EH (cell line): ENCODE measurements around the gene CHRNA4.

Experiments used
- DNase-seq: peaks from one replicate; pipeline ENCODE4 v3.0.0-alpha.2; 2015; ENCODE audit warnings: low read depth

The CHRNA4 gene

DNA sequence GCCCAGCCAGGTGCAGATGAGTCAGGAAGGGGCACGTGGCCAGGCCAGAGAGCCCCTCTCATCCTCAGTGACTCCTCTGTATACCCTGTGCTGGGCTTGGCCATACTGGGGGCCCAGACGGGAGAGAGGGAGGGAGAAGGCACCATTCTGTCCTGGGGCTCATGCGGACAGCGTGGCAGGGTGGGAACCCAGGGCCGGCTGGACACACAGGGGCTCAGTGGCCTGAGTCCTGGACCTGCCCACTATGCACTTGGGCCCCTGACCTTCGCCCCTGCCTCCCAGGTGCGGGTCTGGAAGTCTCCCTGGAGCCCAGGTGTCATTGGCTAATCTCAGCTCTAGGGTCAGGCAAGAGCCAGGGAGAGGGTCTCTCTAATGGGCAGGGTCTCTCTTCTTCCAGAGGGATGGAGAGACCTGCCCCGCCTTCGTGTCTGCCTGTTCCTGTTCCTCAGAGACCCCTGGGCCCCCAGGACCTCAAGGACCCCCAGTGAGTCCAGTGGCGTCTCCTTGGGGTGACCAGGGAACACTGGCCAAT, 40.5 kb downstream of the CHRNA4 start:
- DNase-seq, result no peak

GRCh38 chr20:63320041-63320511, 41.1 kb downstream of the CHRNA4 start:
- DNase-seq, result no peak

DNA sequence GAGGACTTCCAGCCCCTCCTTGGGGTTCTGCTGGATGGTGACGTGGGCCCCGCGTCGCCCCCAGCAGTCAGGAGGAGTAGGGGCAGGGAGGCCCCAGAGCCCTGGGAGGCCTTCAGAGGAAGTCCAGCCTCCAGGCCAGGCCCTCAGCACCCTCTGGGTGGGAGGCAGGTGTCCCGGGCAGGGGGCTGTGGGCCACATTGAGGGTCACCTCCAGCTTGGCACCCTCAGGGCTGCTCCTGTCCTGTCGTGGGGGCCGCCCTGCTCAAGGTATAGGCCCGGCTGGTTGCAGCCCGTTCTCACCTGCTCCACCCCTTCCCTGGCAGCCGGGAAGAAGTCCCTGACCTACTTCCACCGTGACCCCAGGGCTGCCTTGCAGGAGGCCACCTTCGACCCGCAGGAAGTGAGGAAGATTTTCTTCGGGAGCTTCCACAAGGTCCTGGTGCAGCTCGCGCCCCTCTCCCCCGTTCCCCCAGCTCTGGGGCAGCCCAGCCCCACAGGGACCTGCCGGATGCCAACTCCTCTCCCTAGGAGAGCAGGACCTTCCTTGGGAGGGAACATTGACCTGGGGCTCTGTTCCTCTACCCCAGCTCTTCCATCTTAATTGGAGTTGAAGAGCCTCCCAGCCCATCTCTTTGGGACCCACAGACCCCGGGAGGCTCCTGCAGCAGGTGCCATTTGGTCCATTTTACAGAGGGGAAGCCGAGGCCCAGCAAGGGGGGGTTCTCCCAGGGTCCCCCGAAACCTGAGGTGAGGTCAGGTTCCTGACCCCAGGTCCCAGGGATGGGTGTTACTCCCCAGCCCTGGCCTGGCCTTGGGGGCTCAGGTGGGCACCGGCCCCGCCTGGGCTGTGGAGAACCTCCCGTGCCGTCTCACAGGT, 41.7 kb downstream of the CHRNA4 start:
- no peak for DNase-seq

GRCh38 chr20:63318391-63319163, 42.6 kb downstream of the CHRNA4 start:
- DNase-seq, result no peak

- DNase-seq, result no peak
These were observed 43.4 kb downstream of the CHRNA4 start for GRCh38 chr20:63317601-63318291.

- no peak for DNase-seq
These were observed 44.1 kb downstream of the CHRNA4 start for GRCh38 chr20:63317061-63317460.

- no peak for DNase-seq
These were observed 44.6 kb downstream of the CHRNA4 start for GRCh38 chr20:63316502-63316921.

- DNase-seq, result no peak
These were observed 45.2 kb downstream of the CHRNA4 start for GRCh38 chr20:63315731-63316491.

DNA sequence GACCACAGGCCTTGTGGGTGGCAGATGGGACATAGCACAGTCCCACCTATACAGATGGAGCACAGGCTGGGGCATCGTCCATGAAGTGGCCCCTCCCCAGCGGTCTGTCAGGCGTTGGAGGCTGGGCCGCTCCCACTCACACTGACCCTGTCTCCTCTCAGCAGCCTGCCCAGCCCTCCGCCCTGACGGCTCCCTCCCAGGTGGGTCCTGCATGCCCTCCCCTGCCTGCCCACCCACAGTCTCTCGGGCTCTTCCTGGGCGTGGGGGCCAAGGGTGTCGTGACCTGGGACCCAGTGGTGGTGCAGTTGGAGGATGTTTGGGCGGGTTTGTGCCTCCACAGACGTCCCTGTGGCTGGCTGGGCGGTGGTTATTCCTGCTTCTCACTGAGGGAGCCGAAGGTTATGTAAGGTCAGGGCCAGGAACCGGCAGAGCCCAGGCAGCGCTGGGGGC, 45.9 kb downstream of the CHRNA4 start:
- DNase-seq, result no peak

DNA sequence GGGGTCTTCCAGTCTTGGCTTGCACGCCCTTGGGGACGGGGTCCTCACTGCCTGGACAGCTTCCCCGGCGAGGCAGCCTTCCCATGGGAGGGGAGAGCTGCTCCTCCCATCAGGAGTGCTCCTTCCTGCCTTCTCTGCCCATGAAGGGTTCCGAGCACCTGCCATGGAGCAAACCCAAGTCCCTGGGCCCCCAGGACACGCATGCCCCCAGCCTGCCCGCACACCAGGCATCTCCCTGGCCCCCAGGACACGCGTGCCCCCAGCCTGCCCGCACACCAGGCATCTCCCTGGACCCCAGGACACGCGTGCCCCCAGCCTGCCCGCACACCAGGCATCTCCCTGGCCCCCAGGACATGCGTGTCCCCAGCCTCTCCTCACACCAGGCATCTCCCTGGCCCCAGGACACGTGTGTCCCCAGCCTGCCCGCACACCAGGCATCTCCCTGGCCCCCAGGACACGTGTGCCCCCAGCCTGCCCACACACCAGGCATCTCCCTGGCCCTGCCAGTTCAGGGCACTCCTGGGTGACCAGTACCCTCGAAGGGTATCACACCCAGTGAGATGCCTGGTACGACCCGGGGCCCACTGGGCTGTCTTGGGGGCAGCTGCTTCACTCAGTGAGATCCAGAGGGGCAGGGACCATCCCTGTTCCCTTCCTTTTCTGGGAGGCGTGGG, 46.4 kb downstream of the CHRNA4 start:
- DNase-seq, result no peak

- no peak for DNase-seq
These were observed 47.1 kb downstream of the CHRNA4 start for GRCh38 chr20:63314015-63314471.

DNA sequence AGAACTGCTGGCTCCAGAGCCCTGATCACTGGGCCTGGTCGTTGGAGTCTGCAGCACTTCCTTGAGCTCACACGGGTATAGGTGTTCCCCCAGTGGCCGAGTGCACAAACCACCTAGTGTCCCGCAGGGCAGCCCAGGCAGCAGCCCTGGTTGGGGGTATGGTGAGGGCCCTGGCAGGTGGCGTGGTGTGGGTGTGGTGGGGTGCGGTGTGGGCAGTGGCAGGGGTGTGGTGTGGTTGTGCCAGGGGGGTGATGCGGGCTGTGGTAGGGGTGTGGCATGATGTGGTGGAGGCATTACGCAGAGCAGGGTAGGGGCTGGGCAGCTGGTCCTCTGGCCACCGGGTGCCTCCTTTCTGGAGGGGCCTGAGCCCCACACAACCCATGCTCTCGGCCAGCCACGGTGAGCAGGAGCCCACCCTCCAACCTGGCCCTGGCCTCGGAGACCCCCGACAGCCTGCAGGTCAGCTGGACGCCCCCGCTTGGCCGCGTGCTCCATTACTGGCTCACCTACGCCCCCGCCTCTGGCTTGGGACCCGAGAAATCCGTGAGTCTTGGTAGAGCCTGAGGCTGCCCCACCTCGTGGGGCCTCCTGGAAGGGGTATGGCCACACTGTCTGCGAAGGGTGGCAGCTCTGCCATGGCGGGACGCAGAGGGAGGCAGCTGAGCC, 47.7 kb downstream of the CHRNA4 start:
- DNase-seq, result no peak

- no peak for DNase-seq
These were observed 48.3 kb downstream of the CHRNA4 start for GRCh38 chr20:63312690-63313348.

- DNase-seq, result no peak
These were observed 48.9 kb downstream of the CHRNA4 start for GRCh38 chr20:63312273-63312672.

GRCh38 chr20:63311833-63312243, 49.3 kb downstream of the CHRNA4 start:
- no peak for DNase-seq

DNA sequence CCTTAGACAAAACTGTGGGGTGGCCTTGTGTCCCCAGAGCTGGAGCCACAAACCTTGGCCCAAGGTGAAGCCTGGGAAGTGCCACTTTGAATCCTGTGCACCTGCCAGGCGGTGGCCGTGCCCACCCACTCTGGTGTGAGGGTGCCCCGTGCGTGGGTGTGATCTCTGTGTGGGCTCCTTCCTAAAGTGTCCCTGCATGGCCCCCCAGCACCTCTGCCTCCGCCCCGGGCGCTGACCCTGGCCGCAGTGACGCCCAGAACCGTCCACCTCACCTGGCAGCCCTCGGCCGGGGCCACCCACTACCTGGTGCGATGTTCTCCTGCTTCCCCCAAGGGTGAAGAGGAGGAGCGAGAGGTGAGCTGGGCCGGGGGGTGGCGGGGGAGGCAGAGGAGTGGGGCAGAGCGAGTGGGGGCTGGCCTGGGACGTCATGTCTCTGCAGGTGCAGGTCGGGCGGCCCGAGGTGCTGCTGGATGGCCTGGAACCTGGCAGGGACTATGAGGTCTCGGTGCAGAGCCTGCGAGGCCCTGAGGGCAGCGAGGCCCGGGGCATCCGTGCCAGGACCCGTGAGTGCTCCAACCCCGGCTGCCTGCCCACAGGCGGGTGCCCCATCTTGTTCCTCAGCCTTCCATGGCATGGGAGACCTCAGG, 49.8 kb downstream of the CHRNA4 start:
- no peak for DNase-seq

DNA sequence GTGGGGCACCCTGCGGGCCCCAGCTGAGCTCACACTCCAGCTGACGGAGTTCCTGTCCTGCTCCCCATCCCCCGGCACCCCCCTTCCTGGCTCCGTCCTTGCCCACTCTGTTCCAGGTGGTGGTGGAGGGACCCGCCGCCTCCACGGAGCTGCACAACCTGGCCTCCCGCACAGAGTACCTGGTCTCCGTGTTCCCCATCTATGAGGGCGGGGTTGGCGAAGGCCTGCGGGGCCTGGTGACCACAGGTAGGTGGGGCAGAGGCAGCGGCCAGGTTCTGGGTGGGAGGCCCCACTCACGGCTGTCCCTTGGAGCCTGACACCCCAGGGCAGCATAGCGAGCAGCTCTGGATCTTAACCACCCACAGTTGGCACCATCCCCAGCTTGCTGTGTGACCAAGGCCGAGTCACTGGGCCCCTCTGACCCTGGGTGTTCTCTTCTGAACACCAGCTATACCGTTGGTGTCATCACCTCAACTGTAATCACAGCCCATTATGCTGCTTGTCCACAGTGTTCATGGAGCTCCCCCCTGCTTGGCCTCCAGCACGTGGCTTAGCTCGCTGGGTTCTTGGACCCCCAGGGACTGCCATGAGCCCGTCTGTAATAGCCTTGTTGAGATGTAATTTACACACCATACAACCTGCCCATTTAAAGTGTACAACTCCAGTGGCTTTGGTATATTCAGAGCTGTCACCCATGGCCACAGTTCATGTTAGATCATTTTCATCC, 50.7 kb downstream of the CHRNA4 start:
- DNase-seq, result peak; percentile 32
